ENCODE data around the gene MAP6.
A peak's percentile ranks its signal among the peaks of the same experiment; 100 is the strongest.

MAP6 gene

GRCh38 chr11:75655605-75656004 is 13.2 kb downstream of the MAP6 start:
- TF ChIP-seq, protein P1, sequence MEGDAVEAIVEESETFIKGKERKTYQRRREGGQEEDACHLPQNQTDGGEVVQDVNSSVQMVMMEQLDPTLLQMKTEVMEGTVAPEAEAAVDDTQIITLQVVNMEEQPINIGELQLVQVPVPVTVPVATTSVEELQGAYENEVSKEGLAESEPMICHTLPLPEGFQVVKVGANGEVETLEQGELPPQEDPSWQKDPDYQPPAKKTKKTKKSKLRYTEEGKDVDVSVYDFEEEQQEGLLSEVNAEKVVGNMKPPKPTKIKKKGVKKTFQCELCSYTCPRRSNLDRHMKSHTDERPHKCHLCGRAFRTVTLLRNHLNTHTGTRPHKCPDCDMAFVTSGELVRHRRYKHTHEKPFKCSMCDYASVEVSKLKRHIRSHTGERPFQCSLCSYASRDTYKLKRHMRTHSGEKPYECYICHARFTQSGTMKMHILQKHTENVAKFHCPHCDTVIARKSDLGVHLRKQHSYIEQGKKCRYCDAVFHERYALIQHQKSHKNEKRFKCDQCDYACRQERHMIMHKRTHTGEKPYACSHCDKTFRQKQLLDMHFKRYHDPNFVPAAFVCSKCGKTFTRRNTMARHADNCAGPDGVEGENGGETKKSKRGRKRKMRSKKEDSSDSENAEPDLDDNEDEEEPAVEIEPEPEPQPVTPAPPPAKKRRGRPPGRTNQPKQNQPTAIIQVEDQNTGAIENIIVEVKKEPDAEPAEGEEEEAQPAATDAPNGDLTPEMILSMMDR (IDR thresholded peaks at IDR 0.05; ENCODE audit: low read length, missing control alignments): no peak
- H3K4me3 ChIP-seq (replicated peaks; ENCODE audit: low read depth, low read length): no peak overlapping the region
- no peak for DNase-seq (ENCODE audit: low read depth)

- TF ChIP-seq, protein P1 (IDR thresholded peaks at IDR 0.05; ENCODE audit: low read length, missing control alignments): no peak
- DNase-seq (ENCODE audit: low read depth): peak; percentile 27
- H3K4me3 ChIP-seq (replicated peaks; ENCODE audit: low read depth, low read length): no peak overlapping the region
Measured at GRCh38 chr11:75654314-75654713, 14.5 kb downstream of the MAP6 start.

DNA sequence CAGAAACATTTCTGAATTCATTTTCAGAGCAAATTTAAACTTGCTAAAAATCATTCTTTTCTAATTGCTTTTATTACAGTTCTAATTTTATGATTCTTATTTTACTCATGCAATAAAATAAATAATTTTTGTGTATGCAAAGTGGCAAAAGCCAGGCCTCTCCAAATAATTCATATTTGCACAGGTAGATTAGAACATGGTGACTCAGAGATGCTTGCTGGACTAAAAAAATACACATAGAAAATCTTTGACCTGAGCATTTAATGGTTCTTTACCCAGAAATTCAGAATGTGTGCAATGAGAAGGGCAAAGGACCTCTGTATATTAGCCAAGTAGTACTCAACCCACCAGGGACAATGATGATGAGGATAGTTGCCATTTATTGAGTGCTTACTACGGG is 15.3 kb downstream of the MAP6 start:
- H3K4me3 ChIP-seq (replicated peaks; ENCODE audit: low read depth, low read length): no peak overlapping the region
- DNase-seq (ENCODE audit: low read depth): no peak
- TF ChIP-seq, protein P1 (IDR thresholded peaks at IDR 0.05; ENCODE audit: low read length, missing control alignments): no peak

- no peak for DNase-seq (ENCODE audit: low read depth)
- TF ChIP-seq, protein P1 (IDR thresholded peaks at IDR 0.05; ENCODE audit: low read length, missing control alignments): no peak
- H3K4me3 ChIP-seq (replicated peaks; ENCODE audit: low read depth, low read length): no peak overlapping the region
Measured at GRCh38 chr11:75652936-75653335, 15.9 kb downstream of the MAP6 start.

- TF ChIP-seq, protein P1 (IDR thresholded peaks at IDR 0.05; ENCODE audit: low read length, missing control alignments): no peak
- H3K4me3 ChIP-seq (replicated peaks; ENCODE audit: low read depth, low read length): no peak overlapping the region
- DNase-seq (ENCODE audit: low read depth): no peak
Measured at GRCh38 chr11:75651218-75651617, 17.6 kb downstream of the MAP6 start.

DNA sequence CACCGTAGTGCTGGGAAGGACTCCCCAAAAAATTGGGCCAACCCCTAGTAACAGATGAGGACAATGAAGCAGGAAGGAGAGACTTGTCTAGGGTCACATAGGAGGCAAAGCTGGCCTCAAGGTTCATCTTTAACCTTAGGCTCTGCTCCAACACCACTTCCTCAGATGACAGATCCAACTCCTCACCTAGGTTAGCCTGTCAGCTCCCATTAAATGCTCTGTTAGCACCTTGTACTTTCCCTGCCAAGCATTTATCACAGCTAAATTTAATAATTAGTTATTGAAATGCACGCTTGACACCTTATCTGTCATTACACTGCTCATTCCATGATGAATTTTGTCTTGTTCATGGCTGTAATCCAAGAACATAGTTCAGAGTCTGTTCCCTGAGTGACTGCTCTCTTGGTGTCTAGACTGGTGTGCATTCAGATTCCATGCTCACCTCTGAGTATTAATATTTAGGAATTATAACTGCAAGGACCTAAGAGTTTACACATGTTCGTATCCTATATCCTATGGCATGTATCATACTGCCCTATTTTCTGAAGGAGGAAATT is 18.6 kb downstream of the MAP6 start:
- no peak overlapping the region for H3K4me3 ChIP-seq (replicated peaks; ENCODE audit: low read depth, low read length)
- DNase-seq (ENCODE audit: low read depth): no peak
- TF ChIP-seq, protein P1 (IDR thresholded peaks at IDR 0.05; ENCODE audit: low read length, missing control alignments): no peak

DNA sequence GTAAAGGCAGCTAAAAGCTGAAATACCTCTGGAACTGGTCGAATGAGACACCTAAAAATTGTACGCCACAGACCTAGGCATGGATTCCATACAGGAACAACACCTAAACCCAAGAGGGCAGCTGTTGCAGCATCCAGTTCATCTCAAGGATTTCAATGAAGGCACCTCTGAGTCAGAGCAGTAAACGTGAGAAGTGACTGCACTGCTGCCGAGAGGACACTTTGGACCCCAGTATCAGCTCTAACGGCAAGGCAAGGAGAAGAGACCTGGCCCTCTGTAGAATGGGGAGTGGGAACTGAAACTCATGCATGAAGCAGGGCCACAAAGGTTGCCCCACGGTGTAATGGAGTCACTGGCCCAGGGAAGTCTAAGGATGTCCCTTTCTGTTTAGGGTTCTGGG is 23.9 kb downstream of the MAP6 start:
- no peak for DNase-seq (ENCODE audit: low read depth)
- H3K4me3 ChIP-seq (replicated peaks; ENCODE audit: low read depth, low read length): no peak overlapping the region
- TF ChIP-seq, protein P1 (IDR thresholded peaks at IDR 0.05; ENCODE audit: low read length, missing control alignments): no peak

All from fibroblast of pulmonary artery (primary cell).